ENCODE results near the gene RSL1D1. TPM values are rescaled to one million over a fixed set of nuclear protein-coding genes. Genes with fewer than 3 reads are reported as not detected.

RSL1D1 gene
- total and polyA plus RNA-seq, 10 of the 15 experiments (the other 5 are each of a cell fraction or from before 2014, with no cell fraction given), result 106 to 535 (median 304) TPM

- H3K27ac ChIP-seq (ENCODE audit: control insufficient read depth, insufficient read depth), result peak overlapping the region; percentile 45
- intact Hi-C loops (cut with micrococcal nuclease; ENCODE audit: unreplicated experiment), result no loop called here
- no peak for ATAC-seq
- BruUV-seq (replicated peaks), result no TSS peak
- in situ Hi-C loops (cut with MboI), result no loop called here
- ChIA-PET RAD21 (ENCODE audit: unreplicated experiment) (interaction anchor here (1.0 to 10.7 kb wide), 5 partner anchors 10 to 51 kb away, joined by 5 to 174 read pairs (median 12); partner anchors contain the start of gene TXNDC11), SMC1A (ENCODE audit: uncharacterized antibody, unreplicated experiment) (interaction anchor here (0.6 to 11.9 kb wide), 7 partner anchors 12 to 116 kb away, joined by 3 to 184 read pairs (median 3); partner anchors contain the start of gene TXNDC11), CTCF (interaction anchor here (1.2 to 7.9 kb wide), 7 partner anchors 8 to 79 kb away, joined by 3 to 62 read pairs (median 5); no protein-coding TSS in a partner anchor), POLR2A (interaction anchor here (12.1 to 12.7 kb wide), 2 partner anchors 16 to 54 kb away, joined by 164 to 410 read pairs; partner anchors contain the start of gene TXNDC11)
- TF ChIP-seq ELK1 (IDR thresholded peaks at IDR 0.05; ENCODE audit: low read depth, low read length), result no peak
- TF ChIP-seq RB1 (IDR thresholded peaks at IDR 0.05; ENCODE audit: borderline replicate concordance), result no peak
- no peak for TF ChIP-seq HDAC2 (IDR thresholded peaks at IDR 0.05)
- TF ChIP-seq STAT1 (conservative IDR thresholded peaks at IDR 0.05), result no peak
- TF ChIP-seq SMAD1 (IDR thresholded peaks at IDR 0.05; ENCODE audit: low read depth, partially characterized antibody), result no peak
- no peak for TF ChIP-seq CTCF (IDR thresholded peaks at IDR 0.05 in 2 of 3, conservative IDR thresholded peaks at IDR 0.05 in 1 of 3; ENCODE audit: control insufficient read depth in 2 of 3, extremely low read depth in 1 of 3, insufficient read depth in 1 of 3, low read depth in 3 of 3, low read length in 3 of 3)
- TF ChIP-seq SMAD5 (IDR thresholded peaks at IDR 0.05; ENCODE audit: low read depth), result no peak
- TF ChIP-seq IRF3 (IDR thresholded peaks at IDR 0.05), result no peak
- peak; percentile 35; the same call in 1 of the 2 replicates for TF ChIP-seq IKZF1 (conservative IDR thresholded peaks at IDR 0.05)
- TF ChIP-seq MLLT1 (IDR thresholded peaks at IDR 0.05), result peak; percentile 90
- H3K79me2 ChIP-seq (ENCODE audit: control insufficient read depth, insufficient read depth, low read length), result peaks cover 94% of the 10 kb centered on the region
- H2AFZ ChIP-seq (ENCODE audit: control insufficient read depth, low read depth, low read length), result no peak overlapping the region
- 70% methylated on average over 7 of the region's 7 CpGs for WGBS (ENCODE audit: insufficient coverage, insufficient replicate concordance, low lambda C conversion rate, missing lambda C conversion rate)
- peak overlapping the region; percentile 40 for H3K4me2 ChIP-seq (ENCODE audit: control insufficient read depth, insufficient read depth)
- peak overlapping the region; percentile 43 for H3K9ac ChIP-seq (ENCODE audit: control insufficient read depth, insufficient read depth, low read length)
- peak overlapping the region; percentile 97 for H3K4me3 ChIP-seq
- FAIRE-seq, result no peak
- H4K20me1 ChIP-seq (ENCODE audit: control insufficient read depth, insufficient read depth), result peaks cover 4% of the 10 kb centered on the region; the same call in 1 of the 2 replicates
- peaks cover 0 to 4% of the 10 kb centered on the region in 2 experiments; a peak in 3 of 4 replicates for H3K36me3 ChIP-seq (ENCODE audit: control insufficient read depth in 2 of 2, insufficient read depth in 2 of 2, low read length in 1 of 2)
- no peak for DNase-seq (ENCODE audit: low read depth, low spot score)
- peaks cover 9% of the 10 kb centered on the region for H3K4me1 ChIP-seq (ENCODE audit: control insufficient read depth, insufficient read depth, low read length)
- H3K27me3 ChIP-seq (replicated peaks in 1 of 2; ENCODE audit: control insufficient read depth in 2 of 2, insufficient read depth in 2 of 2, low read length in 1 of 2), result no peaks in the 10 kb centered on the region
- no peaks in the 10 kb centered on the region for H3K9me3 ChIP-seq (replicated peaks; ENCODE audit: control insufficient read depth, insufficient read depth, low read length)
Measured at GRCh38 chr16:11793840-11794239, 57.5 kb downstream of the RSL1D1 start.

All from GM12878 (cell line).